ENCODE measurements around the gene UBE2H.

The UBE2H gene

GRCh38 chr7:129859183-129859582 lies 93.6 kb downstream of the UBE2H start:
- no peaks in the 10 kb centered on the region for H3K79me2 ChIP-seq (ENCODE audit: insufficient read depth, low read length)
- H4K20me1 ChIP-seq (ENCODE audit: low read depth, low read length), result no peaks in the 10 kb centered on the region
- TF ChIP-seq, protein P1, sequence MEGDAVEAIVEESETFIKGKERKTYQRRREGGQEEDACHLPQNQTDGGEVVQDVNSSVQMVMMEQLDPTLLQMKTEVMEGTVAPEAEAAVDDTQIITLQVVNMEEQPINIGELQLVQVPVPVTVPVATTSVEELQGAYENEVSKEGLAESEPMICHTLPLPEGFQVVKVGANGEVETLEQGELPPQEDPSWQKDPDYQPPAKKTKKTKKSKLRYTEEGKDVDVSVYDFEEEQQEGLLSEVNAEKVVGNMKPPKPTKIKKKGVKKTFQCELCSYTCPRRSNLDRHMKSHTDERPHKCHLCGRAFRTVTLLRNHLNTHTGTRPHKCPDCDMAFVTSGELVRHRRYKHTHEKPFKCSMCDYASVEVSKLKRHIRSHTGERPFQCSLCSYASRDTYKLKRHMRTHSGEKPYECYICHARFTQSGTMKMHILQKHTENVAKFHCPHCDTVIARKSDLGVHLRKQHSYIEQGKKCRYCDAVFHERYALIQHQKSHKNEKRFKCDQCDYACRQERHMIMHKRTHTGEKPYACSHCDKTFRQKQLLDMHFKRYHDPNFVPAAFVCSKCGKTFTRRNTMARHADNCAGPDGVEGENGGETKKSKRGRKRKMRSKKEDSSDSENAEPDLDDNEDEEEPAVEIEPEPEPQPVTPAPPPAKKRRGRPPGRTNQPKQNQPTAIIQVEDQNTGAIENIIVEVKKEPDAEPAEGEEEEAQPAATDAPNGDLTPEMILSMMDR (IDR thresholded peaks at IDR 0.05; ENCODE audit: insufficient read depth, low read length, poor library complexity, severe bottlenecking), result no peak
- TF ChIP-seq EZH2phosphoT487 (conservative IDR thresholded peaks at IDR 0.05; ENCODE audit: low read length), result no peak
- no peak overlapping the region for H3K4me2 ChIP-seq (ENCODE audit: low read depth, low read length, poor library complexity, severe bottlenecking)
- no peaks in the 10 kb centered on the region for H3K36me3 ChIP-seq (ENCODE audit: low read length)
- no peak overlapping the region for H2AFZ ChIP-seq (ENCODE audit: low read depth, low read length, severe bottlenecking)
- no peaks in the 10 kb centered on the region for H3K9me2 ChIP-seq (replicated peaks; ENCODE audit: insufficient read depth, low read length)
- no peaks in the 10 kb centered on the region for H3F3A ChIP-seq (ENCODE audit: insufficient read depth)
- H3K27ac ChIP-seq (ENCODE audit: low read depth, low read length), result no peak overlapping the region
- no peak overlapping the region for H3K9ac ChIP-seq (ENCODE audit: low read length)
- no peaks in the 10 kb centered on the region for H3K9me3 ChIP-seq (ENCODE audit: insufficient read depth, low read length)
- no peak overlapping the region for H3K4me3 ChIP-seq (ENCODE audit: insufficient read depth, low read length, poor library complexity, severe bottlenecking)
- H3K27me3 ChIP-seq (ENCODE audit: low read length), result no peaks in the 10 kb centered on the region

GRCh38 chr7:129858490-129858889 lies 94.3 kb downstream of the UBE2H start:
- TF ChIP-seq, protein P1 (IDR thresholded peaks at IDR 0.05; ENCODE audit: insufficient read depth, low read length, poor library complexity, severe bottlenecking), result no peak
- no peak for TF ChIP-seq EZH2phosphoT487 (conservative IDR thresholded peaks at IDR 0.05; ENCODE audit: low read length)
- no peak overlapping the region for H3K4me2 ChIP-seq (ENCODE audit: low read depth, low read length, poor library complexity, severe bottlenecking)
- no peaks in the 10 kb centered on the region for H3K36me3 ChIP-seq (ENCODE audit: low read length)
- no peak overlapping the region for H3K4me3 ChIP-seq (ENCODE audit: insufficient read depth, low read length, poor library complexity, severe bottlenecking)
- no peak overlapping the region for H2AFZ ChIP-seq (ENCODE audit: low read depth, low read length, severe bottlenecking)
- no peaks in the 10 kb centered on the region for H3F3A ChIP-seq (ENCODE audit: insufficient read depth)
- no peak overlapping the region for H3K27ac ChIP-seq (ENCODE audit: low read depth, low read length)
- H3K79me2 ChIP-seq (ENCODE audit: insufficient read depth, low read length), result no peaks in the 10 kb centered on the region
- H3K27me3 ChIP-seq (ENCODE audit: low read length), result no peaks in the 10 kb centered on the region
- no peaks in the 10 kb centered on the region for H3K9me3 ChIP-seq (ENCODE audit: insufficient read depth, low read length)
- no peak overlapping the region for H3K9ac ChIP-seq (ENCODE audit: low read length)
- H4K20me1 ChIP-seq (ENCODE audit: low read depth, low read length), result no peaks in the 10 kb centered on the region
- H3K9me2 ChIP-seq (replicated peaks; ENCODE audit: insufficient read depth, low read length), result no peaks in the 10 kb centered on the region

GRCh38 chr7:129857313-129857712 lies 95.4 kb downstream of the UBE2H start:
- no peaks in the 10 kb centered on the region for H3F3A ChIP-seq (ENCODE audit: insufficient read depth)
- H3K9me3 ChIP-seq (ENCODE audit: insufficient read depth, low read length), result no peaks in the 10 kb centered on the region
- TF ChIP-seq, protein P1 (IDR thresholded peaks at IDR 0.05; ENCODE audit: insufficient read depth, low read length, poor library complexity, severe bottlenecking), result no peak
- TF ChIP-seq EZH2phosphoT487 (conservative IDR thresholded peaks at IDR 0.05; ENCODE audit: low read length), result no peak
- no peaks in the 10 kb centered on the region for H3K36me3 ChIP-seq (ENCODE audit: low read length)
- no peaks in the 10 kb centered on the region for H4K20me1 ChIP-seq (ENCODE audit: low read depth, low read length)
- H3K4me2 ChIP-seq (ENCODE audit: low read depth, low read length, poor library complexity, severe bottlenecking), result no peak overlapping the region
- H3K27ac ChIP-seq (ENCODE audit: low read depth, low read length), result no peak overlapping the region
- H2AFZ ChIP-seq (ENCODE audit: low read depth, low read length, severe bottlenecking), result no peak overlapping the region
- H3K4me3 ChIP-seq (ENCODE audit: insufficient read depth, low read length, poor library complexity, severe bottlenecking), result no peak overlapping the region
- no peaks in the 10 kb centered on the region for H3K79me2 ChIP-seq (ENCODE audit: insufficient read depth, low read length)
- no peak overlapping the region for H3K9ac ChIP-seq (ENCODE audit: low read length)
- no peaks in the 10 kb centered on the region for H3K9me2 ChIP-seq (replicated peaks; ENCODE audit: insufficient read depth, low read length)
- no peaks in the 10 kb centered on the region for H3K27me3 ChIP-seq (ENCODE audit: low read length)
